ENCODE results near the gene TTBK2.

TTBK2 gene

GRCh38 chr15:42750306-42750705, 170.3 kb downstream of the TTBK2 start:
- no peak for DNase-seq

- no peak for DNase-seq
These were observed 171.3 kb downstream of the TTBK2 start for GRCh38 chr15:42749266-42749665.

GRCh38 chr15:42744195-42744594, 176.4 kb downstream of the TTBK2 start:
- no peak for DNase-seq

- no peak for DNase-seq
These were observed 178.4 kb downstream of the TTBK2 start for GRCh38 chr15:42742149-42742548.

- no peak for DNase-seq
These were observed 178.9 kb downstream of the TTBK2 start for GRCh38 chr15:42741710-42742109.

GRCh38 chr15:42737529-42738328, 182.8 kb downstream of the TTBK2 start:
- peak; percentile 28 for DNase-seq

- DNase-seq: peak; percentile 96
These were observed 183.6 kb downstream of the TTBK2 start, which contains the start of gene CDAN1 for GRCh38 chr15:42736793-42737528. TSS of gene CDAN1 (minus strand) at chr15:42737128. CDS start at chr15:42737102, 26 bp downstream.

- DNase-seq: peak; percentile 50
These were observed 184.3 kb downstream of the TTBK2 start for GRCh38 chr15:42736178-42736792.

- DNase-seq: no peak
These were observed 185.0 kb downstream of the TTBK2 start for GRCh38 chr15:42735382-42736165.

GRCh38 chr15:42734076-42734672, 186.4 kb downstream of the TTBK2 start:
- no peak for DNase-seq

- no peak for DNase-seq
These were observed 187.6 kb downstream of the TTBK2 start for GRCh38 chr15:42733027-42733426.

- DNase-seq: no peak
These were observed 188.3 kb downstream of the TTBK2 start for GRCh38 chr15:42732095-42732827.

- no peak for DNase-seq
These were observed 189.1 kb downstream of the TTBK2 start for GRCh38 chr15:42731461-42731860.

GRCh38 chr15:42730536-42730935, 190.0 kb downstream of the TTBK2 start:
- DNase-seq: no peak

- DNase-seq: peak; percentile 41
These were observed 190.4 kb downstream of the TTBK2 start for GRCh38 chr15:42730135-42730534.

GRCh38 chr15:42729409-42729808, 191.2 kb downstream of the TTBK2 start:
- no peak for DNase-seq

- DNase-seq: no peak
These were observed 191.6 kb downstream of the TTBK2 start for GRCh38 chr15:42728972-42729371.

- no peak for DNase-seq
These were observed 192.0 kb downstream of the TTBK2 start for GRCh38 chr15:42728560-42728959.

- DNase-seq: no peak
These were observed 192.7 kb downstream of the TTBK2 start for GRCh38 chr15:42727750-42728381.

- DNase-seq: no peak
These were observed 194.5 kb downstream of the TTBK2 start for GRCh38 chr15:42726114-42726513.

GRCh38 chr15:42725331-42725903, 195.2 kb downstream of the TTBK2 start:
- DNase-seq: no peak
